Endothelial cell of umbilical vein (primary cell): Measurements from ENCODE around the gene FOXO4.

Source experiments
- CTCF ChIP-seq, 2 donors: IDR thresholded peaks; 1 replicate in 1 of 2; 2 replicates in 1 of 2; pipeline ENCODE4 v1.5.1; 2011; ENCODE audit warnings: low read length in 2 of 2, mild to moderate bottlenecking in 2 of 2, moderate library complexity in 2 of 2, control low read depth in 1 of 2, inconsistent platforms in 1 of 2, low read depth in 1 of 2; ENCODE audit not compliant: insufficient read depth in 1 of 2; ENCODE audit errors: extremely low read depth in 1 of 2
- EZH2 ChIP-seq: IDR thresholded peaks from 2 replicates; pipeline ENCODE4 v1.6.1; 2012; ENCODE audit warnings: borderline replicate concordance, low read depth, mild to moderate bottlenecking, moderate library complexity, low read length, inconsistent platforms; ENCODE audit not compliant: severe bottlenecking
- FOS ChIP-seq: IDR thresholded peaks from 2 replicates; pipeline ENCODE4 v1.6.1; 2011; ENCODE audit warnings: mild to moderate bottlenecking, low read length, moderate library complexity, borderline replicate concordance; ENCODE audit not compliant: insufficient read depth
- JUN ChIP-seq: IDR thresholded peaks from 2 replicates; pipeline ENCODE4 v1.6.1; 2011; ENCODE audit warnings: borderline replicate concordance, low read depth; ENCODE audit not compliant: insufficient read length, insufficient read depth
- MAX ChIP-seq: IDR thresholded peaks from 2 replicates; pipeline ENCODE4 v1.6.1; 2011; ENCODE audit not compliant: insufficient read depth, insufficient read length
- MYC ChIP-seq: IDR thresholded peaks from one replicate; pipeline ENCODE4 v1.6.1; 2011; ENCODE audit warnings: mild to moderate bottlenecking, low read depth, low read length
- POLR2A ChIP-seq: IDR thresholded peaks from 2 replicates; pipeline ENCODE4 v1.6.1; 2012; ENCODE audit warnings: low read depth, mild to moderate bottlenecking, control low read depth, low read length
- POLR2AphosphoS5 ChIP-seq: IDR thresholded peaks from 2 replicates; pipeline ENCODE4 v1.6.1; 2012; ENCODE audit warnings: low read depth, mild to moderate bottlenecking, control low read depth, low read length, moderate library complexity; ENCODE audit not compliant: insufficient read depth

GRCh38 chrX:71095033-71095432, 618 bp upstream of the FOXO4 start:
- TF ChIP-seq CTCF (IDR thresholded peaks at IDR 0.05; ENCODE audit: extremely low read depth in 1 of 2, insufficient read depth in 1 of 2, low read depth in 1 of 2, low read length in 2 of 2) (no peak), POLR2AphosphoS5 (no peak), FOS (no peak), JUN (no peak), MAX (no peak), POLR2A (no peak), EZH2 (no peak), MYC (no peak)
